Lung (tissue), 12 donors: ENCODE measurements around the gene MOSMO. TPM values are rescaled to one million over a fixed set of nuclear protein-coding genes. Genes with fewer than 3 reads are reported as not detected.
A peak's percentile ranks its signal among the peaks of the same experiment; 100 is the strongest.

Experiments used
- ATAC-seq: fragments of 200-7000 bp; cut with Tn5 transposase; one replicate; pipeline ENCODE4 v1.9.1; 2020; ENCODE audit warnings: moderate number of reproducible peaks; ENCODE audit not compliant: insufficient read depth, low FRiP score
- DNase-seq, 3 donors: peaks; one replicate each; pipeline ENCODE4 v3.0.0-alpha.2; 2013 to 2017
- H3K27ac ChIP-seq, 2 donors: one replicate each; pipeline ENCODE4 v1.5.1; 2013; ENCODE audit warnings: mild to moderate bottlenecking in 2 of 2, moderate library complexity in 2 of 2, control low read depth in 1 of 2, inconsistent platforms in 1 of 2, low read depth in 1 of 2, low read length in 1 of 2
- H3K27me3 ChIP-seq, 3 donors: one replicate each; pipeline ENCODE4 v1.5.1; 2013; ENCODE audit warnings: low read length in 2 of 3; ENCODE audit not compliant: control insufficient read depth in 3 of 3, insufficient read depth in 3 of 3
- H3K36me3 ChIP-seq, 4 donors: one replicate each; pipeline ENCODE4 v1.5.1; 2013; ENCODE audit warnings: low read length in 4 of 4, mild to moderate bottlenecking in 1 of 4, moderate library complexity in 1 of 4; ENCODE audit not compliant: control insufficient read depth in 4 of 4, insufficient read depth in 4 of 4
- H3K4me1 ChIP-seq, 5 donors: one replicate each; pipeline ENCODE4 v1.5.1; 2013; ENCODE audit warnings: low read length in 5 of 5, mild to moderate bottlenecking in 2 of 5, moderate library complexity in 1 of 5; ENCODE audit not compliant: control insufficient read depth in 5 of 5, insufficient read depth in 5 of 5
- H3K4me3 ChIP-seq: one replicate; pipeline ENCODE4 v1.5.1; 2013; ENCODE audit warnings: mild to moderate bottlenecking, control low read depth, moderate library complexity
- H3K9ac ChIP-seq, 2 donors: one replicate each; pipeline ENCODE4 v1.5.1; 2013; ENCODE audit warnings: low read length in 2 of 2, control low read depth in 1 of 2; ENCODE audit not compliant: insufficient read depth in 1 of 2
- H3K9me3 ChIP-seq, 4 donors: one replicate each; pipeline ENCODE4 v1.5.1; 2013; ENCODE audit warnings: low read length in 3 of 4, mild to moderate bottlenecking in 1 of 4, moderate library complexity in 1 of 4; ENCODE audit not compliant: control insufficient read depth in 4 of 4, insufficient read depth in 3 of 4
- WGBS, 2 donors: extraction: QIAGEN DNeasy Blood & Tissue Kit; methylation state at CpG; one replicate each; pipeline ENCODE4 v1.1.7; 2013; 5-methylcytosine and 5-hydroxymethylcytosine counted together
- polyA plus RNA-seq, 2 donors: library from polyadenylated mRNA; stranded (reverse); fragments of 200-250 nt; gene quantifications; one replicate each; pipeline ENCODE4 v1.2.1, GENCODE V29; 2013
- total RNA-seq, 2 donors: library from RNA; depleted of rRNA in 1 of 2; stranded (reverse); fragments of >200 nt in 1 of 2; gene quantifications; one replicate each; pipeline ENCODE4 v1.2.1, GENCODE V29; 2014 to 2021
- TF ChIP-seq, protein P1 (sequence below): IDR thresholded peaks from 2 replicates; pipeline ENCODE4 v1.5.1; 2012; ENCODE audit warnings: mild to moderate bottlenecking; ENCODE audit errors: control extremely low read depth, extremely low read depth
- donor health status: control.
- donor health status: control.
- donor health status: Bipolar disorder and iron deficiency.
- donor health status: healthy.
- donor health status: DM: yes; HTN: yes; CAD: no.

MOSMO gene
- total and polyA plus RNA-seq, 4 donors, result 10.3 to 30.6 (median 11.3) TPM

GRCh38 chr16:21986692-21987246 is 21.1 kb upstream of the MOSMO start:
- H3K9ac ChIP-seq, result no peak overlapping the region
- no peak overlapping the region for H3K27ac ChIP-seq
- no peak overlapping the region for H3K4me3 ChIP-seq
- H3K27me3 ChIP-seq, result no peaks in the 10 kb centered on the region
- TF ChIP-seq, protein P1, sequence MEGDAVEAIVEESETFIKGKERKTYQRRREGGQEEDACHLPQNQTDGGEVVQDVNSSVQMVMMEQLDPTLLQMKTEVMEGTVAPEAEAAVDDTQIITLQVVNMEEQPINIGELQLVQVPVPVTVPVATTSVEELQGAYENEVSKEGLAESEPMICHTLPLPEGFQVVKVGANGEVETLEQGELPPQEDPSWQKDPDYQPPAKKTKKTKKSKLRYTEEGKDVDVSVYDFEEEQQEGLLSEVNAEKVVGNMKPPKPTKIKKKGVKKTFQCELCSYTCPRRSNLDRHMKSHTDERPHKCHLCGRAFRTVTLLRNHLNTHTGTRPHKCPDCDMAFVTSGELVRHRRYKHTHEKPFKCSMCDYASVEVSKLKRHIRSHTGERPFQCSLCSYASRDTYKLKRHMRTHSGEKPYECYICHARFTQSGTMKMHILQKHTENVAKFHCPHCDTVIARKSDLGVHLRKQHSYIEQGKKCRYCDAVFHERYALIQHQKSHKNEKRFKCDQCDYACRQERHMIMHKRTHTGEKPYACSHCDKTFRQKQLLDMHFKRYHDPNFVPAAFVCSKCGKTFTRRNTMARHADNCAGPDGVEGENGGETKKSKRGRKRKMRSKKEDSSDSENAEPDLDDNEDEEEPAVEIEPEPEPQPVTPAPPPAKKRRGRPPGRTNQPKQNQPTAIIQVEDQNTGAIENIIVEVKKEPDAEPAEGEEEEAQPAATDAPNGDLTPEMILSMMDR, result no peak
- 93 to 94% methylated on average over 4 of the region's 4 CpGs for WGBS, 2 donors
- DNase-seq, result peak in 1 of 3 donors; percentile 18
- H3K9me3 ChIP-seq, result no peaks in the 10 kb centered on the region
- ATAC-seq, result no peak
- peaks cover 6 to 27% (median 13%) of the 10 kb centered on the region in 4 donors for H3K36me3 ChIP-seq
- H3K4me1 ChIP-seq, result peaks cover 0 to 21% (median 4%) of the 10 kb centered on the region in 5 donors

DNA sequence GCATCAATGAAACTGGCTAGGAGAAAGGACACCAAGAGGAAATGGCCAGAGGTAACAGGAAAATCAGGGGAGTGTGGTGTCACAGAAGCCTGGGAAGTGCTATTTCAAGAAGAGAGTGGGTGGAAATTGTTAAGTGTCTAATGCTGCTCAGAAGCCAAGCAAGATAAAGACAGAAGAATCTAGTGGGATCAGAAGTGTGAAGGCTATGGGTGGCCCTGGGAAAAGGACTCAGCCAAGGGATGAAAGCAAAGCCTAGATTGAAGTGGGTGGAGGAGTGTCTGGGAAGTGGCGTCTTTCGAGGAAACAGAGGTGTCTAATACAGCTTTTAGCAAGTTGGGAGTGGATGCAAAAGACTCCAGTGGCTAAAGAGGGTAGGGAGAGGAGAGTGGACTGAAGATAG is 20.4 kb upstream of the MOSMO start:
- Histone ChIP-seq H3K9ac (no peak overlapping the region), H3K4me1 (peaks cover 0 to 21% (median 4%) of the 10 kb centered on the region in 5 donors), H3K27me3 (no peaks in the 10 kb centered on the region), H3K9me3 (no peaks in the 10 kb centered on the region), H3K36me3 (peaks cover 0 to 21% (median 8%) of the 10 kb centered on the region in 4 donors), H3K27ac (no peak overlapping the region), H3K4me3 (no peak overlapping the region)
- TF ChIP-seq, protein P1, result no peak
- 80 to 86% methylated on average over 2 of the region's 2 CpGs for WGBS, 2 donors
- DNase-seq (no peak), ATAC-seq (no peak)

- ATAC-seq, result no peak
- H3K27ac ChIP-seq, result no peak overlapping the region
- WGBS, 2 donors, result 70 to 82% methylated on average over 5 of the region's 5 CpGs
- H3K4me1 ChIP-seq, result peaks cover 0 to 21% (median 4%) of the 10 kb centered on the region in 5 donors
- no peak overlapping the region for H3K4me3 ChIP-seq
- TF ChIP-seq, protein P1, result no peak
- peaks cover 0 to 13% (median 2%) of the 10 kb centered on the region in 4 donors for H3K36me3 ChIP-seq
- H3K27me3 ChIP-seq, result no peaks in the 10 kb centered on the region
- no peak overlapping the region for H3K9ac ChIP-seq
- no peak for DNase-seq
- no peaks in the 10 kb centered on the region for H3K9me3 ChIP-seq
These were observed 18.8 kb upstream of the MOSMO start for GRCh38 chr16:21989133-21989532.

DNA sequence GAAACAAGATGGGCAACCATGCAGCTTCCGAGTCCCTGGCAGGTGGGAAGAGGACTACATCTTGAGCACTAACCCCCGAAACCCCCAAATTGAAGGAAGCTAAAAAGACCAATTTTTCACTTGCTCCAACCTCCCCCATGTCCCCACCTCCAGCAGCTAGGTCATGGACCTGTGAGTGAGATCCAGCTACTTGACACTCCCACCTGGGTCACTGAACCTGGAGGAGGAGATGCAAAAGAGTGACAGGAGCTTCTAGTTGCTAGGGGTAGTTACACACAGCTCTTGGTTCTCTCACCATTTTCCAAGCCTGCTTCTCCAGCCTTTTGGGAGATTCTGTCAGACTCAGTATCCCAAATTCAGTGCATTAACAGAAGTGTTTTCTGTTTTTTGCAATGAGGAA is 18.2 kb upstream of the MOSMO start:
- H3K27me3 ChIP-seq, result no peaks in the 10 kb centered on the region
- TF ChIP-seq, protein P1, result no peak
- no peak for DNase-seq

More for the DNA sequence above, 18.2 kb upstream of the MOSMO start:
- Histone ChIP-seq H3K27ac (no peak overlapping the region), H3K4me1 (peaks cover 0 to 21% (median 4%) of the 10 kb centered on the region in 5 donors), H3K9ac (no peak overlapping the region), H3K4me3 (no peak overlapping the region), H3K9me3 (no peaks in the 10 kb centered on the region), H3K36me3 (peaks cover 0 to 9% (median under 1%) of the 10 kb centered on the region in 4 donors)
- ATAC-seq, result no peak
- 90 to 91% methylated on average over 2 of the region's 2 CpGs for whole genome bisulfite sequencing, 2 donors
